HepG2 (cell line): ENCODE data around the gene CMIP. TPM values are rescaled to one million over a fixed set of nuclear protein-coding genes. Genes with fewer than 3 reads are reported as not detected.

ENCODE experiments used
- CCDC6 ChIP-seq: sonication (generic); formaldehyde crosslinking; IDR thresholded peaks from 2 replicates; pipeline ENCODE4 v1.8.1; 2022; ENCODE audit warnings: mild to moderate bottlenecking, missing genetic modification reagents, moderate library complexity
- HIC2 ChIP-seq: sonication (generic); formaldehyde crosslinking; IDR thresholded peaks from 2 replicates; pipeline ENCODE4 v1.9.0; 2022; ENCODE audit warnings: low read depth, missing genetic modification reagents
- HOXA5 ChIP-seq: sonication (generic); formaldehyde crosslinking; IDR thresholded peaks from 2 replicates; pipeline ENCODE4 v1.4.0; 2020; ENCODE audit warnings: missing genetic modification reagents
- JARID2 ChIP-seq: sonication (generic); formaldehyde crosslinking; IDR thresholded peaks from 2 replicates; pipeline ENCODE4 v1.8.1; 2023; ENCODE audit warnings: missing genetic modification reagents, inconsistent platforms; ENCODE audit not compliant: insufficient replicate concordance
- KIAA2018 ChIP-seq: sonication (generic); formaldehyde crosslinking; IDR thresholded peaks from 2 replicates; pipeline ENCODE4 v1.5.0; 2020; ENCODE audit warnings: mild to moderate bottlenecking, missing genetic modification reagents, borderline replicate concordance
- PRMT3 ChIP-seq: sonication (generic); formaldehyde crosslinking; IDR thresholded peaks from 2 replicates; pipeline ENCODE4 v1.8.1; 2022; ENCODE audit warnings: low read depth, mild to moderate bottlenecking, moderate library complexity, missing genetic modification reagents, borderline replicate concordance
- SMYD3 ChIP-seq: sonication (generic); formaldehyde crosslinking; IDR thresholded peaks from 2 replicates; pipeline ENCODE4 v1.8.1; 2023; ENCODE audit warnings: mild to moderate bottlenecking, missing genetic modification reagents
- SRF ChIP-seq: IDR thresholded peaks from 2 replicates; pipeline ENCODE4 v1.6.1; 2011; ENCODE audit warnings: mild to moderate bottlenecking, low read depth, low read length, moderate library complexity
- ZBTB7A ChIP-seq: sonication (generic); formaldehyde crosslinking; IDR thresholded peaks from 2 replicates; pipeline ENCODE4 v1.8.0; 2022; ENCODE audit warnings: mild to moderate bottlenecking, missing genetic modification reagents
- ZNF276 ChIP-seq: sonication (generic); formaldehyde crosslinking; IDR thresholded peaks from 2 replicates; pipeline ENCODE4 v1.4.0; 2020; ENCODE audit warnings: mild to moderate bottlenecking, low read depth, missing genetic modification reagents
- ZNF382 ChIP-seq: sonication (generic); formaldehyde crosslinking; IDR thresholded peaks from 2 replicates; pipeline ENCODE4 v1.5.0; 2020; ENCODE audit warnings: missing genetic modification reagents, mild to moderate bottlenecking, borderline replicate concordance
- polyA plus RNA-seq, 8 experiments: library from polyadenylated mRNA; depleted of rRNA in 3 of 8; stranded (reverse) in 7 of 8; unstranded in 1 of 8; fragments of >200 nt; fragmentation: Illumina TruSeq in 4 of 8; extraction: Trizol in 4 of 8; gene quantifications; 2 replicates each; pipeline versions ENCODE4 v1.2.1 to v1.2.3, GENCODE V29; 2011 to 2016; ENCODE audit warnings: low read depth in 4 of 8, missing spikeins in 1 of 8, mixed read lengths in 1 of 8; ENCODE audit not compliant: insufficient read depth in 1 of 8
- total RNA-seq, 5 experiments: library from RNA; depleted of rRNA; stranded (reverse); fragments of >200 nt; fragmentation: Illumina TruSeq; extraction: Trizol; gene quantifications; 2 replicates each; pipeline ENCODE4 v1.2.3, GENCODE V29; 2016; ENCODE audit warnings: low read depth in 1 of 5
- TF ChIP-seq, protein P1 (sequence below): sonication (generic); formaldehyde crosslinking; IDR thresholded peaks from 2 replicates; pipeline ENCODE4 v1.4.0; 2020; ENCODE audit warnings: missing genetic modification reagents

Gene CMIP
- total and polyA plus RNA-seq, 2 of the 13 experiments (the other 11 are each of a cell fraction or from before 2014, with no cell fraction given): 10.9 to 18.1 TPM

DNA sequence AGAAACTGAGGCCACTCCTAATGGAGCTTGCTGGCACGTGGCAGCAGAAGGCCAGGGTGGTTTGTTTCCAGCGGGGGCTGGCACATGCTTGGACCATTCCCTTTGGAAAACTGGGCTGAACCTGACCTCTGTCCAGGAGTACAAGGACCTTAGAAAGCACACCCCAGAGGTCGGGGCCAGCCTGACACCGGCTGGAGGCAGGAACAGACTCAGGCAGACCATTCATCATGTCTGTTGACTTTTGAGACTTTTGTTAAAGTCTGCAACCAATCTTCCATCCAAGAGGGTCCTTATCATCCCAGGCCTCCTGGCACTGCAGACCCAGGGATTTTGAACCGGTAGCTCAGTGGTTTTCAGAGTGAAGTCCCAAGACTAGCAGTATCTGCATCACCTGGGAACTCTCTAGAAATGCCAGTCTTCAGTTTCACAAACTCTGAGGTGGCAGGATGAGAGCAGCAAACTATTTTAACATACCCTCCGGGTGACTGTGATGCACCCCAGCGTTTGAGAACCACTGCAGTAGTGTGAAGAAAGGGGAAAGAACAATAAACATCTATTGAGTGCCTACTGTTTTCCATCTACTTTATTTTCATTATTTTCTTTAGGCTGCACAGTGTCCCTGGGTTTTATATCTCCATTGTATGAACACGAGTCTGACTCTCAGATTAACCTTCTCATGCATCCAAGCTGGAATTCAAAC is 189.2 kb downstream of the CMIP start (continued):
- TF ChIP-seq KIAA2018 (CRISPR knock-in tag): no peak
- TF ChIP-seq SMYD3 (CRISPR knock-in tag): no peak
- TF ChIP-seq SRF: no peak
- TF ChIP-seq ZNF382: no peak
- TF ChIP-seq HIC2 (CRISPR knock-in tag): no peak
- no peak for TF ChIP-seq ZNF276
- TF ChIP-seq, protein P1, sequence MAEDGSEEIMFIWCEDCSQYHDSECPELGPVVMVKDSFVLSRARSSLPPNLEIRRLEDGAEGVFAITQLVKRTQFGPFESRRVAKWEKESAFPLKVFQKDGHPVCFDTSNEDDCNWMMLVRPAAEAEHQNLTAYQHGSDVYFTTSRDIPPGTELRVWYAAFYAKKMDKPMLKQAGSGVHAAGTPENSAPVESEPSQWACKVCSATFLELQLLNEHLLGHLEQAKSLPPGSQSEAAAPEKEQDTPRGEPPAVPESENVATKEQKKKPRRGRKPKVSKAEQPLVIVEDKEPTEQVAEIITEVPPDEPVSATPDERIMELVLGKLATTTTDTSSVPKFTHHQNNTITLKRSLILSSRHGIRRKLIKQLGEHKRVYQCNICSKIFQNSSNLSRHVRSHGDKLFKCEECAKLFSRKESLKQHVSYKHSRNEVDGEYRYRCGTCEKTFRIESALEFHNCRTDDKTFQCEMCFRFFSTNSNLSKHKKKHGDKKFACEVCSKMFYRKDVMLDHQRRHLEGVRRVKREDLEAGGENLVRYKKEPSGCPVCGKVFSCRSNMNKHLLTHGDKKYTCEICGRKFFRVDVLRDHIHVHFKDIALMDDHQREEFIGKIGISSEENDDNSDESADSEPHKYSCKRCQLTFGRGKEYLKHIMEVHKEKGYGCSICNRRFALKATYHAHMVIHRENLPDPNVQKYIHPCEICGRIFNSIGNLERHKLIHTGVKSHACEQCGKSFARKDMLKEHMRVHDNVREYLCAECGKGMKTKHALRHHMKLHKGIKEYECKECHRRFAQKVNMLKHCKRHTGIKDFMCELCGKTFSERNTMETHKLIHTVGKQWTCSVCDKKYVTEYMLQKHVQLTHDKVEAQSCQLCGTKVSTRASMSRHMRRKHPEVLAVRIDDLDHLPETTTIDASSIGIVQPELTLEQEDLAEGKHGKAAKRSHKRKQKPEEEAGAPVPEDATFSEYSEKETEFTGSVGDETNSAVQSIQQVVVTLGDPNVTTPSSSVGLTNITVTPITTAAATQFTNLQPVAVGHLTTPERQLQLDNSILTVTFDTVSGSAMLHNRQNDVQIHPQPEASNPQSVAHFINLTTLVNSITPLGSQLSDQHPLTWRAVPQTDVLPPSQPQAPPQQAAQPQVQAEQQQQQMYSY (CRISPR knock-in tag): no peak
- TF ChIP-seq HOXA5 (CRISPR knock-in tag): 0 out of 2 replicates have a peak, but pooled peaks have one; percentile 47
- no peak for TF ChIP-seq PRMT3
- no peak for TF ChIP-seq CCDC6
- no peak for TF ChIP-seq JARID2 (CRISPR knock-in tag)
- no peak for TF ChIP-seq ZBTB7A (CRISPR knock-in tag)
